A673 (cell line): ENCODE measurements around the gene SGCA.

Experiments
- CTCF ChIP-seq: fragments of 300-800, 200-600 bp; sonication (generic); conservative IDR thresholded peaks from 2 replicates; pipeline ENCODE4 v1.5.1; 2017; ENCODE audit warnings: low read depth, mild to moderate bottlenecking, antibody characterized with exemption, low read length, moderate library complexity, mixed read lengths
- EZH2 ChIP-seq: fragments of 200-600 bp; sonication (generic); IDR thresholded peaks from 2 replicates; pipeline ENCODE4 v1.6.1; 2017; ENCODE audit warnings: borderline replicate concordance, low read depth, mild to moderate bottlenecking, mixed read lengths, antibody characterized with exemption, low read length; ENCODE audit not compliant: poor library complexity, severe bottlenecking

DNA sequence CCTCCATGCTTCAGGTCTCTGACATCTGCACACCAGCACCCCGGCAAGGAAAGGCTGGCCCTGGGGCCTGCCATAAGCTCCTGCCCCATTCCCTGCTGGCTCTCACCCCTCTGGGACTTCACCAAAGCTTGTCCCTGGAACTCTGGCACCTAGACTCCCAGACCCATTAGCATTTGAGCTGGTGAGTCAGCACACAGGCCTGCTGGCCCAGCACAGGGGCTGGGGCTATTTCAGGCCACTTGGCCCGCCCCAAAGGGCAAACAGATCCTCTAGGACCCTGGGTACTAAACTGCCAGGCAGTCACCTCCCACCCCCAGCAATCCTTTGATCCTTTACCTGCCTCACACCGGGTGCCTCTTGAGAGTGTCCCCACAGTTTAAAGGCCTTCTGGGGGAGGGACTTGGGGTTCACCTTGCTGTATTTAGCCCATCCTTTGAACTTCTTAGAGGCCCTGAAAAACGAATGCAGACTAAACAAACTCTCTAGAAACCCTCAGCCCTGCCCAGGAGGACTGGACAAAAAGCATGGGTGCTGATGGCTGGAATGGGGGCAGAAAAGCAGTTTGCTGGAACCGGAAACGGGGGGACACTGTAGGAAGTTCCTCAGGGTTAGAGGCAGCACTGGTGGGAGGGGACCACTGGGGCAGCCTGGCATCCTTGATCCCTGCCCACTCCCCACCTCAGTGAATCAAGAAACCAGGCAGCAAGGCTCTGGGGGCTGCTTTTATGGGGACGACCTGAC lies 32.6 kb upstream of the SGCA start:
- TF ChIP-seq CTCF (no peak), EZH2 (no peak)
